ENCODE measurements around the gene GRHPR. TPM values are rescaled to one million over a fixed set of nuclear protein-coding genes. Genes with fewer than 3 reads are reported as not detected.

The GRHPR gene
- total RNA-seq, 4 donors from 2014 or later: 132 to 156 (median 141) TPM

DNA sequence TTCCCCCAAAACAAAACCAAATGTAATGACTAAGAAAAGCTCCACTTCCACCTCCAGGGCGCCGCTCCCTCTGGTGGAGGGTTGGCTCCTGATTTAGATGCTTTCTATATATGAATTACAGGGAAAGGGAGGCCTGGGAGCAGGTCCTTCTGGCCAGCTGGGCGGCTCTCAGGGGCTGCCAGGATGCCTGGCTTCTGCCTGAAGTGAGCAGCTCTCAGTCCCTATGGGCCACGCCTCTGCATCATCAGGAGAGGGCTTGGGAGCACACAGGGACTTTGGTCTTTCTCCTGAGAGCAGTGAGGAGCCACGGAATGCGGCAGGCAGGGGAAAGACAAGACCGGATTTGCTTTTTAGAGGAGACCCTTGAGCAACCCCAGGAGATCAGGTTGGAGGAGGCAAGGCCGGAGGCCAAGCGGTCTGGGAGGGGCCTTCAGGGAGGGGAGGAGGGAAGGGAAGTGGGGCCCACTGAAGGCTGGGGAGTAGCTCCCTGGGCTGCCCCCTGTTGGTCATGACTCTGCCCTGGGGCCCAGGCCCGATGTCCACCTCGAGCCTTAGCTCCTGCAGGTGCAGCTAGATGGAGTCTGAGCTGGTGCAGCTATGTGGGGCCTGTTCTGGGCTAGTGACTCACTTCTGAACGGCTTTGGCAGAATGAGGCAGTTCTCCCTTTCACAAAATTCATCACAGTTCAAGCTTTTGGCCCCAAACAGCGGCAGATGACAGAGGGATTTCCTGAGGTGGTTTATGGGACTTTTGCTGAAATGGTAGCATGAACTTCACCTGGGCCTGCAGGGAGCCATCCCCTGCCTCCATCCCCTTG, 11.3 kb upstream of the GRHPR start:
- no peak for TF ChIP-seq POLR2A (IDR thresholded peaks at IDR 0.05)
- TF ChIP-seq, protein P1, sequence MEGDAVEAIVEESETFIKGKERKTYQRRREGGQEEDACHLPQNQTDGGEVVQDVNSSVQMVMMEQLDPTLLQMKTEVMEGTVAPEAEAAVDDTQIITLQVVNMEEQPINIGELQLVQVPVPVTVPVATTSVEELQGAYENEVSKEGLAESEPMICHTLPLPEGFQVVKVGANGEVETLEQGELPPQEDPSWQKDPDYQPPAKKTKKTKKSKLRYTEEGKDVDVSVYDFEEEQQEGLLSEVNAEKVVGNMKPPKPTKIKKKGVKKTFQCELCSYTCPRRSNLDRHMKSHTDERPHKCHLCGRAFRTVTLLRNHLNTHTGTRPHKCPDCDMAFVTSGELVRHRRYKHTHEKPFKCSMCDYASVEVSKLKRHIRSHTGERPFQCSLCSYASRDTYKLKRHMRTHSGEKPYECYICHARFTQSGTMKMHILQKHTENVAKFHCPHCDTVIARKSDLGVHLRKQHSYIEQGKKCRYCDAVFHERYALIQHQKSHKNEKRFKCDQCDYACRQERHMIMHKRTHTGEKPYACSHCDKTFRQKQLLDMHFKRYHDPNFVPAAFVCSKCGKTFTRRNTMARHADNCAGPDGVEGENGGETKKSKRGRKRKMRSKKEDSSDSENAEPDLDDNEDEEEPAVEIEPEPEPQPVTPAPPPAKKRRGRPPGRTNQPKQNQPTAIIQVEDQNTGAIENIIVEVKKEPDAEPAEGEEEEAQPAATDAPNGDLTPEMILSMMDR (IDR thresholded peaks at IDR 0.05): no peak
- Histone ChIP-seq H3K27ac (no peak overlapping the region), H3K27me3 (no peaks in the 10 kb centered on the region), H3K9me3 (no peaks in the 10 kb centered on the region), H3K4me1 (peaks cover 18% of the 10 kb centered on the region), H3K4me3 (no peak overlapping the region), H3K36me3 (no peaks in the 10 kb centered on the region)
- DNase-seq (ENCODE audit: low spot score in 2 of 2): no peak
- WGBS: 85% methylated on average over 11 of the region's 13 CpGs

DNA sequence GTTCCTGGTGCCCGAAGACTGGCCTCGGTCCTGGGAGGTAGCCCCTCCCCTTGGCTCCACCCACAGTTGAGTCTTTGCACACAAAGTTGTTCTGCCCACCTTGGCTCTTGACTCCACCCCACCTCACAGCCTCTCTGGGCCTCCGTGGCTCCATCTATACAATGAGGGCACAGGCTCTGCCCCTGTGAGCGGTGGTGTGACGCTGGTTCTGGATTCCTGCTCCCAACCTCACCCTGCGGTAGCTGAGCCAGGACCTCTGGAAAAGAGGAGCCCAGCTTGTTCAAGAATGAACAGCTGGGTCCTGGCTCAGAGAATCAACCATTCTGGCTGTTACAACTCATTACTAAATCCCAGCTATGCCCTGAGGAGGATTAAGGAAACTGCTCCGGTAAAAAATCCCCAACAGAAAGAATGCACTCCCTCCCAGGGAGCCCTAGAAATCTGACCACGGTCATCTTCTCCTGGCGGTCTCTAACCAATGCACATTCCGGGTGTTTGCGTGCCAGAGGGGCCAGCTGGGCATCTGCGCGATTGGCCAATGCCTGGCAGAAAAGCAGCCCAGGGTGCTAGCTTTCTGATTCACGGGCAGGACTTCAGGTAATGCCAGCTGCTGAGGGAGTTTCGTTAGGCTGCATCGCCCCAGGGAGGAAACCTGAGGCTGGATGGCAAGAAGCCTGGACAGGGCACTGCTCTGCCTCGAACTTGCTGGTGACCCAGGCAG, 9.9 kb upstream of the GRHPR start:
- Histone ChIP-seq H3K4me3 (no peak overlapping the region), H3K27ac (no peak overlapping the region), H3K27me3 (no peaks in the 10 kb centered on the region), H3K36me3 (no peaks in the 10 kb centered on the region), H3K4me1 (peaks cover 18% of the 10 kb centered on the region), H3K9me3 (no peaks in the 10 kb centered on the region)
- 49% methylated on average over 13 of the region's 17 CpGs for WGBS
- no peak for DNase-seq (ENCODE audit: low spot score in 2 of 2)
- TF ChIP-seq, protein P1 (IDR thresholded peaks at IDR 0.05): no peak
- TF ChIP-seq POLR2AphosphoS5 (IDR thresholded peaks at IDR 0.05) (no peak), EP300 (IDR thresholded peaks at IDR 0.05) (no peak), POLR2A (IDR thresholded peaks at IDR 0.05) (no peak)

DNA sequence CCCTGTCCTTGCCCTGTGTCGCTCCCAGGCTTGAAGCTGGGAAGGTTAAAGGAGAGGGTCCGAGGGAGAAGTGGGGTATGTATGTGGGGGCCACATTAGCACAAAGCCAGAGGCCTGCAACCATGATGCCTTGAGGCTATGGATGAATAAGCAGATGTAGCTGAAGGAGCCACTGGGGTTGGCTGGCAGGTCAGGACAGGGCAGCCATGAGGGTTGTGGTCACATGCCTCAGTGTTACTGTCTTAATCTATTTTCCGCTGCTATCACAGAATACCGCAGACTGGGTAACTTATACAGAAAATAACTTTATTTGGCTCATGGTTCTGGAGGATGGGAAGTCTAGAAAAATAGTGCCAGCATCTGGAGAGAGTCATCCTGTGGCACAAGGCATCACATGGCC, 9.2 kb upstream of the GRHPR start:
- 96% methylated on average over 4 of the region's 4 CpGs for WGBS
- H3K36me3 ChIP-seq: no peaks in the 10 kb centered on the region
- DNase-seq (ENCODE audit: low spot score in 2 of 2): no peak
- no peaks in the 10 kb centered on the region for H3K27me3 ChIP-seq
- TF ChIP-seq EP300 (IDR thresholded peaks at IDR 0.05) (no peak), POLR2A (IDR thresholded peaks at IDR 0.05) (no peak), POLR2AphosphoS5 (IDR thresholded peaks at IDR 0.05) (no peak)
- TF ChIP-seq, protein P1 (IDR thresholded peaks at IDR 0.05): no peak
- H3K27ac ChIP-seq: no peak overlapping the region
- H3K4me3 ChIP-seq: no peak overlapping the region
- H3K9me3 ChIP-seq: no peaks in the 10 kb centered on the region
- H3K4me1 ChIP-seq: peaks cover 22% of the 10 kb centered on the region

DNA sequence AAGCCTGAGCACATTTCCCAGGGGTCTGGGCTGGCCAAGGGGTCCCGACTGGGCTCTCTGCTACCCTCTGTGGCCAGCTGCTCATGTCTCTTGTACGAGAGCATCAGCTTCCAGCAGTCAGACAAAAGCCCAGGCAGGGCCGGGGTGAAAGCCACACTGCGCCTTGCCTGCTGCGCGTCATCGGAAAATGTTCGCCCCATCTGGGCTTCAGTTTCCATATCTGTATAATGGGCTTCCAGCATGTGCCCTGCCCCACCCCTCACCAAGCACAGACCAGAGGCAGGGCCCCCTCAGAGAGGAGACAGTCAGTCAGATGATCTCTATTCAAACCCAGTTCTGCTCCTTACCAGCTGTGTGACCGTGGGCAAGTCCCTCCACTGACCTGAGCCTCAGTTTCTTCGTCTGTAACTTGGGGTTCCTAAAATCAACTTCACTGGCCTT, 8.0 kb upstream of the GRHPR start:
- WGBS: 86% methylated on average over 10 of the region's 10 CpGs

More for the DNA sequence above, 8.0 kb upstream of the GRHPR start:
- DNase-seq (ENCODE audit: low spot score in 2 of 2): no peak
- Histone ChIP-seq H3K4me3 (no peak overlapping the region), H3K27ac (no peak overlapping the region), H3K36me3 (no peaks in the 10 kb centered on the region), H3K9me3 (no peaks in the 10 kb centered on the region), H3K4me1 (peaks cover 28% of the 10 kb centered on the region), H3K27me3 (no peaks in the 10 kb centered on the region)
- TF ChIP-seq POLR2A (IDR thresholded peaks at IDR 0.05): no peak
- TF ChIP-seq, protein P1 (IDR thresholded peaks at IDR 0.05): no peak
- TF ChIP-seq POLR2AphosphoS5 (IDR thresholded peaks at IDR 0.05): no peak
- TF ChIP-seq EP300 (IDR thresholded peaks at IDR 0.05): no peak

Measured in suprapubic skin (tissue), 4 donors.